Hepatocyte (in vitro differentiated cells): Measurements from ENCODE around the gene NAA80.

Source experiments
- CTCF ChIP-seq: fragments of 200-600 bp; sonication (generic); IDR thresholded peaks from 2 replicates; pipeline ENCODE4 v1.5.1; 2016; ENCODE audit warnings: antibody characterized with exemption, mild to moderate bottlenecking; ENCODE audit not compliant: poor library complexity
- EZH2 ChIP-seq: fragments of 200-600 bp; sonication (generic); IDR thresholded peaks from 2 replicates; pipeline ENCODE4 v1.6.1; 2016; ENCODE audit warnings: antibody characterized with exemption, mild to moderate bottlenecking, borderline replicate concordance
- EZH2phosphoT487 ChIP-seq: fragments of 200-600 bp; sonication (generic); IDR thresholded peaks from one replicate; pipeline ENCODE4 v1.6.1; 2018; ENCODE audit warnings: antibody characterized with exemption, mild to moderate bottlenecking, low read depth, moderate library complexity; ENCODE audit not compliant: unreplicated experiment, severe bottlenecking

GRCh38 chr3:50323614-50324199 lies 24.5 kb upstream of the NAA80 start:
- TF ChIP-seq CTCF: no peak
- TF ChIP-seq EZH2phosphoT487: no peak
- TF ChIP-seq EZH2: no peak
